HG03103 (cell line): Measurements from ENCODE around the gene HSBP1.

Experiments used
- ATAC-seq: cut with Tn5 transposase; IDR thresholded peaks from one replicate; pipeline ENCODE4 v1.9.1; 2021; ENCODE audit warnings: low read depth; ENCODE audit not compliant: unreplicated experiment

HSBP1 gene

DNA sequence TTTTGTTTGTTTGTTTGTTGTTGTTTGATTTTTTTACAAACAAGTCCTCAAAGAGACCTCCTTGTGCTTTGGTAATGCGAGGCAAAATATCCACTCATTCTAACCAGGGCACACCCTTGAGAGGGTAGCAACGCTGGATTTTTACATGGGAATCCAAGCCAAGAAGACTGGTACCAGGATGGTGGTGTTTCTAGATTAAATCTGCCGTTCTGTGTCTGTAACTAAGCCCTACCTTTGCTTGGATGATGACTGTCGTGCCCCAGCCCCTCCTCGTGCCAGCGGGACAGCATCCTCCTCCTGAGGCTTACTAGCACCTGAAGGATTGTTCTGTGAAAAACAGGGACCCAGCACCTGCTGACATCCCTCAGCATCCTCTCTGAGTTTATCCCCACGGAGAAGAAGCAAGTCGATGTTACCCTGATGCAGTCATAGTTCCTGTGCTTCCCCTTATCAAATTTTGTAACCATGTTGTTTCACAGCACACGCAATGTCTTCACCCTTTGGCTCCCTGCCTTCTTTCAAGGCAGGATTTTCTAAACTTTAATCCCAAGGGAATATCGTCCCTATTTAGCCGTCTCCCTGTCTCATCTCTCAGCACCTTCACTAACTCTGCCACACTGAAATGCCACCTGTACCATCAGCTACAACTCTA, 5.1 kb upstream of the HSBP1 start:
- ATAC-seq, result no peak

DNA sequence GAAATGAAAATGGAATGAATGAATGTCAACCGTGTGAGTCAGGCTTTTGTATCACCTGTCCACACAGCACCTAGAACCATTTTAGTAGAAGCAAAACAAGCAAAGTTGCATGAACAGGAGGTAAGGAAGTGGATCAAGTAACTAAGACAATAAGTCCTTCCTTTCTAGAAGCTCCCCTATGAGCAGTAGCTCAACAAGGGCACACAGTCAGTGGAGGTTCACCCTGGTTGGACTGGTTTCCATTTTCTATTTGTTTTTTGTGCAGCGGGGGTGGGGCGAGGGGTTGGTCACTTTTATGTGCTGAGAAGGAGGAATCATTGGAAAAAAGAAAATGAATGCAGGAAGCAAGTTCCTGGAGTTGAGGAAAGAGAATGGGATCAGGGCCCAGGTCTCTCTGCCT, 4.0 kb upstream of the HSBP1 start:
- ATAC-seq, result no peak

DNA sequence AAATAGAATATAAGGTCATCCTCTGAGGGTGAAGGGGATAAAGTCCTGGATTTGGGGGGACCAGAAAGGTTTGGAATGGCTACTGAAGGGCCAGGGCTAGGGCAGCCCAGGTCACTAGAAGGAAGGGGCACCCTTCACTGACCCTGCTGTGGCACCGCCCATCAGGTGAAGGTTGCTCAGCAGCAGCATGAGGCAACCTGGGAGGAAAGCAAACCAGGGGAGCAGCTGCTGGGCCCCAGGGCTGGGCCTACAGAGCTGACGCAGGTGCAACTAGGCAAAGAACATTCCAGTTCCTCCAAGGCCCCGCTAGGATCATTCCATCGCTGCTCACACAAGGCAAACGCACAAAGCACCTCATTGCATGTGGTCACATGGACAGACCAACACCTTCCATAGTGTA, 3.4 kb upstream of the HSBP1 start:
- no peak for ATAC-seq

DNA sequence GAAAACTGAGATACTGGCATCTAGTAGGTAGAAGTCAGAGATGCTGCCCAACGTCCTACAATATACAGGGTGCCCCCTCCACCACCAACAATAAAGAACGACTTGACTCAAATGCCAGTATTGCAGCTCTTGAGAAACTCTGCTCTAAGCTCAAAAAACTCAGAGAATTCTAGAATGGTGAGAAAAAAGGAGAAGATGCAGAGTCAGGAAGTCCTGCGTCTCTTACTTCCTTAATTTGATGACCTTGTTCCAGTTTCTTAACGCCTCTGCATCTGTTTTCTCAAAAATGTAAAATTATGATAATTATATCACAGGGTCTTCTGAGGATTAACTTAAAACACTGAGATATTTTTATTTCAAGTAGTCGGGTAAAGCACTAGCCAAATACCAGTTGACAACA, 1.7 kb upstream of the HSBP1 start:
- ATAC-seq, result no peak

DNA sequence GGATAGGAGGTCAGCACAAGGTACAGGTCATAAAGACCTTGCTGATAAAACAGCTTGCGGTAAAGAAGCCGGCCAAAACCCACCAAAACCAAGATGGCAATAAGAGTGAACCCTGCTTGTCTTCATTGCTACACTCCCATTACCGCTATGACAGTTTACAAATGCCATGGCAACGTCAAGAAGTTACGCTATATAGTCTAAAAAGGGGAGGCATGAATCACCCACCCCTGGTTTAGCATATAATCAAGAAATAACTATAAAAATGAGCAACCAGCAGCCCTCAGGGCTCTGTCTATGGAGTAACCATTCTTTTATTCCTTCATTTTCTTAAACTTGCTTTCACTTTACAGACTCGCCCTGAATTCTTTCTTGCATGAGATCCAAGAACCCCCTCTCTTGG, 1.0 kb upstream of the HSBP1 start:
- ATAC-seq, result no peak

DNA sequence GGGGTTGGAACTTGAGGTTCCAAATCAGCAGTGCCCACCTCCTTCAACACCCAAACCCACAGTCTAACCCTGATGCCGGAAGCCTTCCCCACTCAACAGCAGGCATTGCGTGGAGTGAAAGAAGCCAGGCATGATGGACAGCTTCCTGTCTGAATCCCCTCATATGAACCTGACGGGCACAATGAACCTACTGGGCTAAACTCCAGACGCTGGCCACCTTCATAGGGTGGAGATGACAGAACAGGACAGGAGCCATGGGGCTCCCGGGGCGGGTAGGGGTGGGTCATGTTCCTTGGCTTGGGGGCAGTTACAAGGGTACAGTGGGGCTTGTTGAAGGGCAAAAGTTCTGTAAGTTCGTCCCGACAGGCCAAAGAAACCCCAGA, 460 bp upstream of the HSBP1 start:
- ATAC-seq, result no peak

DNA sequence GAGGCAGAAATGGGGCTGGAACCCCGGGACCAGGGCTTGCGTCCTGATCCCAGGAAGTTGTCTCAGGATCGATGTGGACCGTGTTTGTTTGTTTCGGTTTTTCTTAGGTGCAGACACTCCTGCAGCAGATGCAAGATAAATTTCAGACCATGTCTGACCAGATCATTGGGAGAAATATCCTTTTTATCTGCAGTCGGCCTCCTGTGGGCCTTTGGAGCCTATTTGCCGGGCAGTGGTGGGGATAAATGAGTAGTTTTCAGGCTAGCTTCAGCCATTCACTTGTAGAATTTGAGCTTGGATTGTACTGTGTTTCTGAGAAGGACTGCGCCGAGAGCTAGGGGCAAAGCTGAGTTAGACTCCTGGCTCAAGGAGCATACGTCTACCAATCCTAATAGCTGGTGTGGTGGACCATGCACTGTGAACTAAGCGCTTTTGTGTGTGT, 816 bp downstream of the HSBP1 start:
- ATAC-seq, result no peak

DNA sequence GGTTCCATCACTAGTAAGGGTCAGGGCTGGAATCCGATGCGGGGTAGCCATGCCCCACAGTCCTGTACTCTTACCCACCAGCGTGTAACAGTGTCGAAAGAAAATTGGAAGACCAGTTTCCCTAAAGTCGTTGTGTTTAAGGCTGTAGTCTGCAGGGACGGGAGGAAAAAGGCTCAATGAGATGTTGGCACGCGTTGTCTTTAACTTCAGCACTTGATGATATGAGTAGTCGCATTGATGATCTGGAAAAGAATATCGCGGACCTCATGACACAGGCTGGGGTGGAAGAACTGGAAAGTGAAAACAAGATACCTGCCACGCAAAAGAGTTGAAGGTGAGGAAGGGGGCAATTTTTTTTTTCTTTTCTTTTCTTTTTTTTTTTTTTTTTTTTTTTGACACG, 1.3 kb downstream of the HSBP1 start:
- no peak for ATAC-seq

DNA sequence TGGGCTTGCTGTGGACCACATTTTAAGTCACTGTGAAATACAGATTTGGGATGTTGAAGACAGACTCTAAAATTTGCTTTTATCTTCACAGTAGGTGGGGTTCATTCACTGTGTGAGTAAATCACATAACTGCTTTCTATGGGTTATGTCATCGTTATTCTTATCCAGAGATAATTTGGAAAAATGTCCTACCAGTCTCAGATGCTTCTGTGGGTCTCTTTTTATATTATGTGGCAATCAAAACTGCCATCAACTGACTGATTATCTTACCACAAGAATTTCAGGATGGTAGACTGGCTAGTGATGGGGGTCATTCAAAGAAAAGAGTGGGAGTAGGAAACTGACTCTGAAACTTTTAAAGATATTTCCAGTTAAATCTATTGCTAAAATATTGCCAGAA, 3.1 kb downstream of the HSBP1 start:
- no peak for ATAC-seq

DNA sequence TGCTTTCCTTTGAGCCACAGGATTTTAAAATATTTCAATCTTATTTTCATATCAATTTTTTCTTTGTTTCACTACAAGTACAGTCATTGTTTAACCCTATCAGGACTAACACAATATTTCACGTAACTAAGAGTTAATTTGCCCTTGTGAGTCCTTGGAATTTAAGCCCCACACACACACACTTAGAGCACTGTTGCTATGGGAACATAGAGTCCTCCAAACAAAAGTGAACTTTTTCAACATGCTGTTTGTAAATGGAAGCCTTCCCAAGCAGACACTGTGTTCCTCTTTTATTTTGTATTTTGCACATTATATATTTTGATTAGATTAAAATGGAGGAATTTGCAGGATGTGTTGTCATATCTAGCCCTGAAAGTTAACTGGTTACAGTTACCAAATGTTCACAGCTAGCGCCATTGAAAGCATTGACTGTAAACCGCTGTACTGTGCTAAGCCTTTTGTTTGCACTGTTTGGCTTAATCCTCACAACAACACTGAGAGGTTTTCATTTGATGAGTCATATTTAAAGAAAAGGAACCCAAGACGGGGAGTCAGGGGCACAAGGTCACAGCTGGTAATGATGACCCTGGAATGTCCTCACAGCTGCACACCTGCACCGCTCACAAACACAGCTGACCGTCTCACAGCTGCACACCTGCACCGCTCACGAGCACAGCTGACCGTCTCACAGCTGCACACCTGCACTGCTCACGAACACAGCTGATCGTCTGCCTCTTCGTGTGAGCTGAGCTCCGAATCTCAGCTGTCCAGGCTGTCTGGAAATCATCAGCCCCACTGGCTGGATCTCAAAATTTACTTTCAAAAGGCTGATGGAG, 6.3 kb downstream of the HSBP1 start:
- no peak for ATAC-seq

DNA sequence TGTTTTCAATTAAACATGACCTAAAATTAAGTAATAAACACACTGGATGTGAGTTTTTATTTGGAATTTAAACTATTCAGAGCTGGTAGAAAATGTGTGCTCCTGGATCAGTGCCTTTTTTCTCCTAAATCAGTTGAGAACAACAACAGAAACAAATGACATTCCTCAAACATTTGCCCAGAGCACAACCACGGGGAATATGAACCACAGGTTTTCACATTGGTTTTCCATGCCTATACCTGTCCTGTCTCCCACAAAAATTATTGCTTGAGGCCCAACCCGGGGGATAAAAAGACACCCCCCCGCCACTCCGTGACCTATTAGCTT, 6.8 kb downstream of the HSBP1 start:
- no peak for ATAC-seq

DNA sequence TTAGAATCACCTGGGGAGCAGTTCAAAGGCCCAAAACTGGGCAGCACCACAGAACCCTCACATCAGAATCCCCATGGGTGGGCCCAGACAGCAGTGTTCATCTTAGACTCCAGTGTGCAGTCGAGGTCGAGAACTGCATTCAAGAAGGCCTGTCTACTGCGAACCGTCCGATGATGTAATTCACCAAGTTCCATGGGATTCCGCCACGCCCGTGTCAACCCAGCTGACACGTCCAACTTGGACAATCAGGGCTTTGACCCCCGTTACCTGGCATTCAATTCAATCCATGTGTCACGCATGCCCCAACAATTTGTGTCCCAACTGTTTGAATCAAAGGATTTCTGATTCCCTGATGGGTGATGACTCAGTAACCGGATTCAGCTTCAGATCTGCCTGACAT, 9.2 kb downstream of the HSBP1 start:
- no peak for ATAC-seq

DNA sequence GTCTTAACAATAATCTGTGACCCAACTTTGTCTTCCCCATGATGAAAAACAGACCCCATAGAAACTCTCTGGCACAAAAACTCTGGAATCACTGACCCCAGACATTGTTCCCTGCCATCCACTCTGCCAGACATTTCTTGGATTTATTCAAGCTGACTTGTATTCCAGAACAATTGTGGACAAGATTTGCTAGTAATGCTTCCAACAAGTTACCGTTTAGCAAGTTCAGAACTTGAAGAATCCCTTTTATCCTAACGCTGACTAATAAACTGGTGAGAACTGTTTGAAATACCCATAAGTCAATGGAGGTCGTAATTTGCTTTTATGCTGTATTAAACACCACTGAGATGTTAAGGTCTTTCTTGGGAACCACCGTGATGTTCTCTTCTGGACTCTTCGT, 10.5 kb downstream of the HSBP1 start:
- ATAC-seq, result no peak

DNA sequence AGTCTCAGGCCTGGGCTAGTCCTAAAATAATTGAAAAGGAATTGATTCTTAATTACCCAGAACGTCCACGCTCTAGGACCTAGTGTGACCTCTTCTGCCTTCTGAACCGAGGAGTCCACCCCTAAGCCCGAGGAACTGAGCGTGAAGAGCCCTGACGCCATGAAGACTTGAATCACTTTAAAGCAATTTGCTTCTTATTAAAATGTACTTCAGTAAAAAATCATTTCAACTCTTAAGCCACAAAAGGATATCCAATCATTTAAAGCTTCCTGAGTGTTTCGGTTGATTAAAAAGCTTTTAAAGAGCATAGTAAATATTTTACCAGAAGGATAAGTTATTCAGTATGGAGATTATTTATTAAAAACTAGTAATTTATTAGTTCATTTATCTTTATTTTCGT, 11.6 kb downstream of the HSBP1 start:
- ATAC-seq, result no peak

DNA sequence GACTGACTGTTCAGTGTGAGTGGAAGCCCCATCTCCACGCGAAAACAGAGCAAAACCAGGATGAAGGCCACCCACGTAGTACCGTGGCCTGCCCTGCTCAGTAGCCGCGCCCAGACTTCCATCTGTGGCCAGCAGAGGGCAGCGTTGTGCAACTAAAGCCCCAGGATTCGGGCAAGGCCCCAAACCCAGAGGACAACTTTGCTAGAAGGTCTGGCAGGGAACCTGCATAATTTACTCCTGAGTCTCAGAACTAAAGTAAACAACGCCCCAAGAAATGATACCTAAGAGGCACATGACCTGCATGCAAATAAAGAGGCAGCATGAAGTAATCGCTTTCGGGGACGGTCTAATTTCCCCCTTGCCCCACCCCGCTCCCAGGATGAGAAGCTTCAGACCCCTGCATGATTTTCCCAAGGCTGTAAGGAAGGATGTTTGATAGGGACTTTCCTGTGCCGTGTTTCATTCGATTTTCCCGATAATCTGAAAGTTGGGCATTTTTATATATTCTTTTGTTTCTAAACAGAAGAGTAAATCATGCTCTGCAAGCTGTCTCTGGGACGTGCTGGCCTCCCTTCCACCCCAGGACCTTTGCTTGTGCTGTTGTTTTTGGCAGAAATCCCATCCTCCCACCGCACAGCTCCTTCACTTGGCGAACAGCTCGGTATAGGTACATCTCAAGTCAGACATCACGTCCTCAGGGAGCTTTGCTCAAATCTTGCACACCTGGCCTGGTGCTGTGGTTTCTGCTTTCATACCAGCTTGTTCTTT, 18.6 kb downstream of the HSBP1 start:
- ATAC-seq, result no peak

DNA sequence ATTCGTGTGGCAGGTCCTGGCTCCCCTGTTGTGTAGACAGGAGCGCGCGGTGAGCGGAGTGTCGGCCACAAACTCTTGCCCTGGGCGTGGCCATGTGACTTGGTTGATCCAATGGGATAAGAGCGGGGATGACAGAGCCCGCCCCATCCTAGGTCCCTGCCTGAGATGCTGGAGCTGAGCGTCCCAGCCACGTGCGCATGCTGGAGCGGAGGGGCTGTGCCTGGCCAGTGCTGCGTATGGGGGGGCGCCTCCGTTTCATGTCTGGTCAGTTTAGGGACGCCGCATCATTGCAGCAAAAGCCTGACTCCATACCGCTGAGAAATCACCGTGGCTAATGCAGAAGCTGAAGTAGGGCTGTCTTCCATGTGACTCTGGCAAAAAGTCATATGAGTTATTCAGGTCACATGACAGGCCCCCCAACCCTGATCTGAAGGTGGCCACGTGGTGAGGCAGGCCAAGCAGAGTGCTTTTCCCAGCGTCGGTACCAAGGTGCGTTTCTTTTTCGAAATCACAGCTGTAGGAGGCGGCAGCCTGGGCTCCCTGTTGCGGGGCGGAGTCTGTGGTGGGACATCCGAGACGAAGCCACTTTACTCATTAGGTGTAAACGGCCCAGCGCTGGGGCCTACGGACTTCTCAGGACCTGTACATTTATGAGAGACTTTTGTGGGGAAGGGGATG, 22.5 kb downstream of the HSBP1 start:
- no peak for ATAC-seq

DNA sequence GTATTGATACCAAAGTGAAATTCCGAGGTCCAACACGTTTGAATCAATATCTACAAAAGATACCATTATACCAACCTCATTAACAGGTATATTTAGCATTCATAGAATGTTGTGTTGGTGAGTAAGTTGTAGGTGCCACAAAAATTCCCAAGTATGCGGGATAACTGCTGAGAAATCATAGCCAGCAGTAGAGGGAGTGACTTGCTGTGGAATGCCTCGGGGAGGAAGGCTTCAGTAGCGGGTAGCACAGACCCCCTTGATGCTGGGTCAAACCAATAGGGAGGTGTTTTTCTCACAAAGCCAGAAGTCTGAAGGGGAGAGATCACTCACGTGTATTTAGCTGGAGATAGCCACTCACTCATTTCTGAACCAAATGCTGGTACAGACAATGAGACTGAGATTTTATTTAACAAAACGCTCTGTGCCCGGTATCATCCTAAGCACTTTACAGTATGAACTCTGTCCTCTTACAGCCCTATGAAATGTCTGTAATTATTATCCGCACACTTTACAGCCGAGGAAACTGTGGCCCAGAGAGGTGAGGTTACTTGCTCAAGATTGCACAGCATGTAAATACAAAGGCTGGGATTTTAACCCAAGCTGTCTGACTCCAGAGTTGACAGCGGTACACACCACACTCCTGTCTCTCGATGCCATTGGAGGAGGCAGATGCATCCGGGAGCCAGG, 23.1 kb downstream of the HSBP1 start:
- ATAC-seq, result no peak

DNA sequence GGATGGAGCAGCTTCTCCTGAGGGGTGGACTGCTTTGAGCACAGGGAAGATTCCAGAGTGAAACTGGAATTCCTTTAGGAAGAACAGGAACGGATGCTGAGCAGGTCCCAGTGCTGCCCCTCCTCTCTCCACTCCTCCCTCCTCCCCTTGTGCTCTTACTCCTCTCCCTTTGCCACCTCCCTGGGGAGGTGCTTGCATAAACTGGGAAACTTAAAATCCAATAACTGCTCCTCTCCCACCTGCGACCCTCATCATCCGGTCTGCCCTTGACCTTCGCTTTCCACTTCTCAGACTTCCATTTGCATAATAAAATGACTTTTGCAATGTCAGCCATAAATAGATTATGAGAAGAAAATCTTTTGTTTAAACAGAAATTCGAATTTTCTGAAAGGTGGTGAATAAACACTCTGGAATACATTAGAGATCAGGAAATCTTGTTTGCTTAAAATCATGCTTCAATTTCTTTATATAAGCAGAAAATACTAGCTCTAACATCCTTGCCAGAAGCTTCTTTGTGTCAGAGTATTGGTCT, 23.7 kb downstream of the HSBP1 start:
- ATAC-seq, result no peak

DNA sequence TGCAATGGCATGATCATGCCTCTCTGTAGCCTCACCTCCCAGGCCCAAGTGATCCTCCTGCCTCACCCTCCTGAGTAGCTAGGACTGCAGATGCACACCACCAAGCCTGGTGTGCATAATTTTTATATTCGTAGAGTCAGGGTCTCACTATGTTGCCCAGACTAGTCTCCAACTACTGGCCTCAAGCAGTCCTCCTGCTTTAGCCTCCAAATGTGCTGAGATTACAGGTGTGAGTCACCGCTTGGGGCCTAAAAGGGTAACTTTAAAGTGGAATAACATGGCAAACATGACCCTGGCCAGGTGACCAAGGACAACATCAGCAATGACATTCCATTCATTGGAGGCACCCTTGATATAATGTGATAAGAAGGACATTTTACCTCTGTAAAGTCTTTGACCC, 26.1 kb downstream of the HSBP1 start:
- no peak for ATAC-seq
